ENCODE measurements around the gene LMOD1.
"Not testable (repeated sequence)": the region's sequence is repeated elsewhere in the genome, so short reads cannot be mapped to it uniquely, and the experiment has no call there.

Gene LMOD1

GRCh38 chr1:201902198-201902597, 44.1 kb downstream of the LMOD1 start:
- Histone ChIP-seq H3K4me3 (ENCODE audit: low read depth in 1 of 2, low read length in 2 of 2) (no peak overlapping the region), H3K4me1 (ENCODE audit: insufficient read depth, low read length) (no peaks in the 10 kb centered on the region), H3K27ac (ENCODE audit: low read length) (no peak overlapping the region), H3K9me3 (ENCODE audit: insufficient read depth, low read length, severe bottlenecking) (no peaks in the 10 kb centered on the region), H3K9ac (ENCODE audit: low read depth, low read length) (no peak overlapping the region), H3K79me2 (ENCODE audit: insufficient read depth, low read length) (no peaks in the 10 kb centered on the region), H4K20me1 (ENCODE audit: insufficient read depth, low read length) (no peaks in the 10 kb centered on the region), H3K4me2 (ENCODE audit: insufficient read depth, low read length) (no peak overlapping the region), H3K36me3 (ENCODE audit: insufficient read depth, low read length) (no peaks in the 10 kb centered on the region), H2AFZ (ENCODE audit: low read depth, low read length) (no peak overlapping the region), H3K27me3 (ENCODE audit: insufficient read depth, low read length, poor library complexity) (no peaks in the 10 kb centered on the region)
- DNase-seq (no peak), ATAC-seq (ENCODE audit: insufficient read depth, low read depth) (no peak)
- no peak for TF ChIP-seq EZH2 (IDR thresholded peaks at IDR 0.05; ENCODE audit: borderline replicate concordance, low read depth, low read length, severe bottlenecking)
- TF ChIP-seq, protein P1, sequence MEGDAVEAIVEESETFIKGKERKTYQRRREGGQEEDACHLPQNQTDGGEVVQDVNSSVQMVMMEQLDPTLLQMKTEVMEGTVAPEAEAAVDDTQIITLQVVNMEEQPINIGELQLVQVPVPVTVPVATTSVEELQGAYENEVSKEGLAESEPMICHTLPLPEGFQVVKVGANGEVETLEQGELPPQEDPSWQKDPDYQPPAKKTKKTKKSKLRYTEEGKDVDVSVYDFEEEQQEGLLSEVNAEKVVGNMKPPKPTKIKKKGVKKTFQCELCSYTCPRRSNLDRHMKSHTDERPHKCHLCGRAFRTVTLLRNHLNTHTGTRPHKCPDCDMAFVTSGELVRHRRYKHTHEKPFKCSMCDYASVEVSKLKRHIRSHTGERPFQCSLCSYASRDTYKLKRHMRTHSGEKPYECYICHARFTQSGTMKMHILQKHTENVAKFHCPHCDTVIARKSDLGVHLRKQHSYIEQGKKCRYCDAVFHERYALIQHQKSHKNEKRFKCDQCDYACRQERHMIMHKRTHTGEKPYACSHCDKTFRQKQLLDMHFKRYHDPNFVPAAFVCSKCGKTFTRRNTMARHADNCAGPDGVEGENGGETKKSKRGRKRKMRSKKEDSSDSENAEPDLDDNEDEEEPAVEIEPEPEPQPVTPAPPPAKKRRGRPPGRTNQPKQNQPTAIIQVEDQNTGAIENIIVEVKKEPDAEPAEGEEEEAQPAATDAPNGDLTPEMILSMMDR (IDR thresholded peaks at IDR 0.05; ENCODE audit: borderline replicate concordance, extremely low read depth, low read length, poor library complexity, severe bottlenecking), result no peak

GRCh38 chr1:201901036-201901435, 45.3 kb downstream of the LMOD1 start:
- H3K9ac ChIP-seq (ENCODE audit: low read depth, low read length); H2AFZ ChIP-seq (ENCODE audit: low read depth, low read length); H3K4me3 ChIP-seq (ENCODE audit: low read depth in 1 of 2, low read length in 2 of 2); H3K4me1 ChIP-seq (ENCODE audit: insufficient read depth, low read length); H4K20me1 ChIP-seq (ENCODE audit: insufficient read depth, low read length); DNase-seq; H3K4me2 ChIP-seq (ENCODE audit: insufficient read depth, low read length); H3K79me2 ChIP-seq (ENCODE audit: insufficient read depth, low read length); H3K36me3 ChIP-seq (ENCODE audit: insufficient read depth, low read length); H3K27ac ChIP-seq (ENCODE audit: low read length); ATAC-seq (ENCODE audit: insufficient read depth, low read depth); H3K9me3 ChIP-seq (ENCODE audit: insufficient read depth, low read length, severe bottlenecking); H3K27me3 ChIP-seq (ENCODE audit: insufficient read depth, low read length, poor library complexity): not testable (repeated sequence)

- H3K4me3 ChIP-seq (ENCODE audit: low read depth in 1 of 2, low read length in 2 of 2), result no peak overlapping the region
- H3K4me1 ChIP-seq (ENCODE audit: insufficient read depth, low read length), result peaks cover 7% of the 10 kb centered on the region
- no peak for DNase-seq
These were observed 45.9 kb downstream of the LMOD1 start for GRCh38 chr1:201900476-201900875.

GRCh38 chr1:201899683-201900429, 46.5 kb downstream of the LMOD1 start:
- Histone ChIP-seq H3K4me2 (ENCODE audit: insufficient read depth, low read length) (no peak overlapping the region), H3K9ac (ENCODE audit: low read depth, low read length) (no peak overlapping the region)

More at GRCh38 chr1:201900476-201900875, 45.9 kb downstream of the LMOD1 start:
- no peak overlapping the region for H3K4me2 ChIP-seq (ENCODE audit: insufficient read depth, low read length)
- no peaks in the 10 kb centered on the region for H3K36me3 ChIP-seq (ENCODE audit: insufficient read depth, low read length)
- no peaks in the 10 kb centered on the region for H4K20me1 ChIP-seq (ENCODE audit: insufficient read depth, low read length)
- H2AFZ ChIP-seq (ENCODE audit: low read depth, low read length), result no peak overlapping the region
- no peak overlapping the region for H3K9ac ChIP-seq (ENCODE audit: low read depth, low read length)
- H3K9me3 ChIP-seq (ENCODE audit: insufficient read depth, low read length, severe bottlenecking), result no peaks in the 10 kb centered on the region
- ATAC-seq (ENCODE audit: insufficient read depth, low read depth), result no peak
- H3K79me2 ChIP-seq (ENCODE audit: insufficient read depth, low read length), result no peaks in the 10 kb centered on the region
- TF ChIP-seq EZH2 (IDR thresholded peaks at IDR 0.05; ENCODE audit: borderline replicate concordance, low read depth, low read length, severe bottlenecking), result no peak
- no peak overlapping the region for H3K27ac ChIP-seq (ENCODE audit: low read length)
- no peaks in the 10 kb centered on the region for H3K27me3 ChIP-seq (ENCODE audit: insufficient read depth, low read length, poor library complexity)

More at GRCh38 chr1:201899683-201900429, 46.5 kb downstream of the LMOD1 start:
- Histone ChIP-seq H3K79me2 (ENCODE audit: insufficient read depth, low read length) (no peaks in the 10 kb centered on the region), H3K27ac (ENCODE audit: low read length) (no peak overlapping the region), H3K36me3 (ENCODE audit: insufficient read depth, low read length) (no peaks in the 10 kb centered on the region), H4K20me1 (ENCODE audit: insufficient read depth, low read length) (no peaks in the 10 kb centered on the region), H3K9me3 (ENCODE audit: insufficient read depth, low read length, severe bottlenecking) (no peaks in the 10 kb centered on the region), H3K4me3 (ENCODE audit: low read depth in 1 of 2, low read length in 2 of 2) (no peak overlapping the region), H2AFZ (ENCODE audit: low read depth, low read length) (no peak overlapping the region), H3K27me3 (ENCODE audit: insufficient read depth, low read length, poor library complexity) (no peaks in the 10 kb centered on the region), H3K4me1 (ENCODE audit: insufficient read depth, low read length) (peaks cover 7% of the 10 kb centered on the region)
- no peak for ATAC-seq (ENCODE audit: insufficient read depth, low read depth)
- TF ChIP-seq EZH2 (IDR thresholded peaks at IDR 0.05; ENCODE audit: borderline replicate concordance, low read depth, low read length, severe bottlenecking), result no peak
- TF ChIP-seq, protein P1 (IDR thresholded peaks at IDR 0.05; ENCODE audit: borderline replicate concordance, extremely low read depth, low read length, poor library complexity, severe bottlenecking), result no peak
- no peak for DNase-seq

Data from DND-41 (cell line).